ENCODE measurements around the gene CCDC152. TPM values are rescaled to one million over a fixed set of nuclear protein-coding genes. Genes with fewer than 3 reads are reported as not detected.

CCDC152 gene
- total and polyA plus RNA-seq, 2 of the 13 experiments (the other 11 are each of a cell fraction or from before 2014, with no cell fraction given): 0.20 to 0.36 TPM

GRCh38 chr5:42799668-42800114, 43.1 kb downstream of the CCDC152 start (continued):
- TF ChIP-seq GATAD2A (CRISPR knock-in tag; IDR thresholded peaks at IDR 0.05): 0 out of 2 replicates have a peak, but pooled peaks have one; percentile 18
- no peak for TF ChIP-seq TAF1 (CRISPR knock-in tag; IDR thresholded peaks at IDR 0.05)
- TF ChIP-seq, protein P1, sequence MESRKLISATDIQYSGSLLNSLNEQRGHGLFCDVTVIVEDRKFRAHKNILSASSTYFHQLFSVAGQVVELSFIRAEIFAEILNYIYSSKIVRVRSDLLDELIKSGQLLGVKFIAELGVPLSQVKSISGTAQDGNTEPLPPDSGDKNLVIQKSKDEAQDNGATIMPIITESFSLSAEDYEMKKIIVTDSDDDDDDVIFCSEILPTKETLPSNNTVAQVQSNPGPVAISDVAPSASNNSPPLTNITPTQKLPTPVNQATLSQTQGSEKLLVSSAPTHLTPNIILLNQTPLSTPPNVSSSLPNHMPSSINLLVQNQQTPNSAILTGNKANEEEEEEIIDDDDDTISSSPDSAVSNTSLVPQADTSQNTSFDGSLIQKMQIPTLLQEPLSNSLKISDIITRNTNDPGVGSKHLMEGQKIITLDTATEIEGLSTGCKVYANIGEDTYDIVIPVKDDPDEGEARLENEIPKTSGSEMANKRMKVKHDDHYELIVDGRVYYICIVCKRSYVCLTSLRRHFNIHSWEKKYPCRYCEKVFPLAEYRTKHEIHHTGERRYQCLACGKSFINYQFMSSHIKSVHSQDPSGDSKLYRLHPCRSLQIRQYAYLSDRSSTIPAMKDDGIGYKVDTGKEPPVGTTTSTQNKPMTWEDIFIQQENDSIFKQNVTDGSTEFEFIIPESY (CRISPR knock-in tag; IDR thresholded peaks at IDR 0.05): peak; percentile 41; the same call in 1 of the 2 replicates
- TF ChIP-seq ZC3H4 (CRISPR knock-in tag; IDR thresholded peaks at IDR 0.05; ENCODE audit: borderline replicate concordance): no peak
- TF ChIP-seq NCOA5 (CRISPR knock-in tag; IDR thresholded peaks at IDR 0.05): 0 out of 2 replicates have a peak, but pooled peaks have one; percentile 89
- TF ChIP-seq NCOA1 (CRISPR knock-in tag; IDR thresholded peaks at IDR 0.05): no peak
- peak; percentile 72 for TF ChIP-seq PHF5A (CRISPR knock-in tag; IDR thresholded peaks at IDR 0.05; ENCODE audit: low read depth, unreplicated experiment)
- TF ChIP-seq KLF15 (CRISPR knock-in tag; IDR thresholded peaks at IDR 0.05; ENCODE audit: borderline replicate concordance): no peak
- peak; percentile 25; the same call in 1 of the 2 replicates for TF ChIP-seq ARID3A (IDR thresholded peaks at IDR 0.05; ENCODE audit: low read depth, low read length)
- no peak for TF ChIP-seq PPARG (CRISPR knock-in tag; conservative IDR thresholded peaks at IDR 0.05)
- TF ChIP-seq, protein P2, sequence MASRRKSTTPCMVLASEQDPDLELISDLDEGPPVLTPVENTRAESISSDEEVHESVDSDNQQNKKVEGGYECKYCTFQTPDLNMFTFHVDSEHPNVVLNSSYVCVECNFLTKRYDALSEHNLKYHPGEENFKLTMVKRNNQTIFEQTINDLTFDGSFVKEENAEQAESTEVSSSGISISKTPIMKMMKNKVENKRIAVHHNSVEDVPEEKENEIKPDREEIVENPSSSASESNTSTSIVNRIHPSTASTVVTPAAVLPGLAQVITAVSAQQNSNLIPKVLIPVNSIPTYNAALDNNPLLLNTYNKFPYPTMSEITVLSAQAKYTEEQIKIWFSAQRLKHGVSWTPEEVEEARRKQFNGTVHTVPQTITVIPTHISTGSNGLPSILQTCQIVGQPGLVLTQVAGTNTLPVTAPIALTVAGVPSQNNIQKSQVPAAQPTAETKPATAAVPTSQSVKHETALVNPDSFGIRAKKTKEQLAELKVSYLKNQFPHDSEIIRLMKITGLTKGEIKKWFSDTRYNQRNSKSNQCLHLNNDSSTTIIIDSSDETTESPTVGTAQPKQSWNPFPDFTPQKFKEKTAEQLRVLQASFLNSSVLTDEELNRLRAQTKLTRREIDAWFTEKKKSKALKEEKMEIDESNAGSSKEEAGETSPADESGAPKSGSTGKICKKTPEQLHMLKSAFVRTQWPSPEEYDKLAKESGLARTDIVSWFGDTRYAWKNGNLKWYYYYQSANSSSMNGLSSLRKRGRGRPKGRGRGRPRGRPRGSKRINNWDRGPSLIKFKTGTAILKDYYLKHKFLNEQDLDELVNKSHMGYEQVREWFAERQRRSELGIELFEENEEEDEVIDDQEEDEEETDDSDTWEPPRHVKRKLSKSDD (CRISPR knock-in tag; IDR thresholded peaks at IDR 0.05; ENCODE audit: low read depth): no peak
- TF ChIP-seq ZNF619 (CRISPR knock-in tag; IDR thresholded peaks at IDR 0.05): no peak
- no peak for TF ChIP-seq SMC3 (IDR thresholded peaks at IDR 0.05; ENCODE audit: low read length)
- TF ChIP-seq, protein P3, sequence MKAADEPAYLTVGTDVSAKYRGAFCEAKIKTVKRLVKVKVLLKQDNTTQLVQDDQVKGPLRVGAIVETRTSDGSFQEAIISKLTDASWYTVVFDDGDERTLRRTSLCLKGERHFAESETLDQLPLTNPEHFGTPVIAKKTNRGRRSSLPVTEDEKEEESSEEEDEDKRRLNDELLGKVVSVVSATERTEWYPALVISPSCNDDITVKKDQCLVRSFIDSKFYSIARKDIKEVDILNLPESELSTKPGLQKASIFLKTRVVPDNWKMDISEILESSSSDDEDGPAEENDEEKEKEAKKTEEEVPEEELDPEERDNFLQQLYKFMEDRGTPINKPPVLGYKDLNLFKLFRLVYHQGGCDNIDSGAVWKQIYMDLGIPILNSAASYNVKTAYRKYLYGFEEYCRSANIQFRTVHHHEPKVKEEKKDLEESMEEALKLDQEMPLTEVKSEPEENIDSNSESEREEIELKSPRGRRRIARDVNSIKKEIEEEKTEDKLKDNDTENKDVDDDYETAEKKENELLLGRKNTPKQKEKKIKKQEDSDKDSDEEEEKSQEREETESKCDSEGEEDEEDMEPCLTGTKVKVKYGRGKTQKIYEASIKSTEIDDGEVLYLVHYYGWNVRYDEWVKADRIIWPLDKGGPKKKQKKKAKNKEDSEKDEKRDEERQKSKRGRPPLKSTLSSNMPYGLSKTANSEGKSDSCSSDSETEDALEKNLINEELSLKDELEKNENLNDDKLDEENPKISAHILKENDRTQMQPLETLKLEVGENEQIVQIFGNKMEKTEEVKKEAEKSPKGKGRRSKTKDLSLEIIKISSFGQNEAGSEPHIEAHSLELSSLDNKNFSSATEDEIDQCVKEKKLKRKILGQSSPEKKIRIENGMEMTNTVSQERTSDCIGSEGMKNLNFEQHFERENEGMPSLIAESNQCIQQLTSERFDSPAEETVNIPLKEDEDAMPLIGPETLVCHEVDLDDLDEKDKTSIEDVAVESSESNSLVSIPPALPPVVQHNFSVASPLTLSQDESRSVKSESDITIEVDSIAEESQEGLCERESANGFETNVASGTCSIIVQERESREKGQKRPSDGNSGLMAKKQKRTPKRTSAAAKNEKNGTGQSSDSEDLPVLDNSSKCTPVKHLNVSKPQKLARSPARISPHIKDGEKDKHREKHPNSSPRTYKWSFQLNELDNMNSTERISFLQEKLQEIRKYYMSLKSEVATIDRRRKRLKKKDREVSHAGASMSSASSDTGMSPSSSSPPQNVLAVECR (CRISPR knock-in tag; IDR thresholded peaks at IDR 0.05; ENCODE audit: borderline replicate concordance): no peak
- no peak for TF ChIP-seq NCOR1 (IDR thresholded peaks at IDR 0.05; ENCODE audit: borderline replicate concordance, low read length)
- 0 out of 2 replicates have a peak, but pooled peaks have one; percentile 31 for TF ChIP-seq REPIN1 (CRISPR knock-in tag; IDR thresholded peaks at IDR 0.05; ENCODE audit: borderline replicate concordance, low read depth)
- peak; percentile 46; the same call in 1 of the 2 replicates for TF ChIP-seq ZBTB20 (CRISPR knock-in tag; IDR thresholded peaks at IDR 0.05; ENCODE audit: borderline replicate concordance, low read depth)

Measured in HepG2 (cell line).